ENCODE results near the gene PTGER1. TPM values are rescaled to one million over a fixed set of nuclear protein-coding genes. Genes with fewer than 3 reads are reported as not detected.

The PTGER1 gene
- total and polyA plus RNA-seq, 9 of the 15 experiments (the other 6 are each of a cell fraction or from before 2014, with no cell fraction given) = 0.06 to 0.36 (median 0.31) TPM; not detected in 5

GRCh38 chr19:14425696-14426138 is 49.4 kb downstream of the PTGER1 start (continued):
- TF ChIP-seq, protein P1, sequence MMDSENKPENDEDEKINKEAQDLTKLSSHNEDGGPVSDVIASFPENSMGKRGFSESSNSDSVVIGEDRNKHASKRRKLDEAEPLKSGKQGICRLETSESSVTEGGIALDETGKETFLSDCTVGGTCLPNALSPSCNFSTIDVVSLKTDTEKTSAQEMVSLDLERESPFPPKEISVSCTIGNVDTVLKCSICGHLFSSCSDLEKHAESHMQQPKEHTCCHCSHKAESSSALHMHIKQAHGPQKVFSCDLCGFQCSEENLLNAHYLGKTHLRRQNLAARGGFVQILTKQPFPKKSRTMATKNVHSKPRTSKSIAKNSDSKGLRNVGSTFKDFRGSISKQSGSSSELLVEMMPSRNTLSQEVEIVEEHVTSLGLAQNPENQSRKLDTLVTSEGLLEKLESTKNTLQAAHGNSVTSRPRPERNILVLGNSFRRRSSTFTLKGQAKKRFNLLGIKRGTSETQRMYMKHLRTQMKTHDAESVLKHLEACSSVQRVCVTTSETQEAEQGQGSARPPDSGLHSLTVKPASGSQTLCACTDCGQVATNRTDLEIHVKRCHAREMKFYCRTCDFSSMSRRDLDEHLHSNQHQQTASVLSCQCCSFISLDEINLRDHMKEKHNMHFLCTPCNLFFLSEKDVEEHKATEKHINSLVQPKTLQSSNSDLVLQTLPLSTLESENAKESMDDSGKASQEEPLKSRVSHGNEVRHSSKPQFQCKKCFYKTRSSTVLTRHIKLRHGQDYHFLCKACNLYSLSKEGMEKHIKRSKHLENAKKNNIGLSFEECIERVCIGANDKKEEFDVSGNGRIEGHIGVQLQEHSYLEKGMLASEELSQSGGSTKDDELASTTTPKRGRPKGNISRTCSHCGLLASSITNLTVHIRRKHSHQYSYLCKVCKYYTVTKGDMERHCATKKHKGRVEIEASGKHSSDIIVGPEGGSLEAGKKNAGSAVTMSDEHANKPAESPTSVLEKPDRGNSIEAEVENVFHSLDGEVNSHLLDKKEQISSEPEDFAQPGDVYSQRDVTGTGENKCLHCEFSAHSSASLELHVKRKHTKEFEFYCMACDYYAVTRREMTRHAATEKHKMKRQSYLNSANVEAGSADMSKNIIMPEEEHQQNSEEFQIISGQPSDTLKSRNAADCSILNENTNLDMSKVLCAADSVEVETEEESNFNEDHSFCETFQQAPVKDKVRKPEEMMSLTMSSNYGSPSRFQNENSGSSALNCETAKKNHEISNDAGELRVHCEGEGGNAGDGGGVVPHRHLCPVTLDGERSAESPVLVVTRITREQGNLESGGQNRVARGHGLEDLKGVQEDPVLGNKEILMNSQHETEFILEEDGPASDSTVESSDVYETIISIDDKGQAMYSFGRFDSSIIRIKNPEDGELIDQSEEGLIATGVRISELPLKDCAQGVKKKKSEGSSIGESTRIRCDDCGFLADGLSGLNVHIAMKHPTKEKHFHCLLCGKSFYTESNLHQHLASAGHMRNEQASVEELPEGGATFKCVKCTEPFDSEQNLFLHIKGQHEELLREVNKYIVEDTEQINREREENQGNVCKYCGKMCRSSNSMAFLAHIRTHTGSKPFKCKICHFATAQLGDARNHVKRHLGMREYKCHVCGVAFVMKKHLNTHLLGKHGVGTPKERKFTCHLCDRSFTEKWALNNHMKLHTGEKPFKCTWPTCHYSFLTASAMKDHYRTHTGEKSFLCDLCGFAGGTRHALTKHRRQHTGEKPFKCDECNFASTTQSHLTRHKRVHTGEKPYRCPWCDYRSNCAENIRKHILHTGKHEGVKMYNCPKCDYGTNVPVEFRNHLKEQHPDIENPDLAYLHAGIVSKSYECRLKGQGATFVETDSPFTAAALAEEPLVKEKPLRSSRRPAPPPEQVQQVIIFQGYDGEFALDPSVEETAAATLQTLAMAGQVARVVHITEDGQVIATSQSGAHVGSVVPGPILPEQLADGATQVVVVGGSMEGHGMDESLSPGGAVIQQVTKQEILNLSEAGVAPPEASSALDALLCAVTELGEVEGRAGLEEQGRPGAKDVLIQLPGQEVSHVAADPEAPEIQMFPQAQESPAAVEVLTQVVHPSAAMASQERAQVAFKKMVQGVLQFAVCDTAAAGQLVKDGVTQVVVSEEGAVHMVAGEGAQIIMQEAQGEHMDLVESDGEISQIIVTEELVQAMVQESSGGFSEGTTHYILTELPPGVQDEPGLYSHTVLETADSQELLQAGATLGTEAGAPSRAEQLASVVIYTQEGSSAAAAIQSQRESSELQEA (IDR thresholded peaks at IDR 0.05; ENCODE audit: low read depth) = no peak
- TF ChIP-seq, protein P2, sequence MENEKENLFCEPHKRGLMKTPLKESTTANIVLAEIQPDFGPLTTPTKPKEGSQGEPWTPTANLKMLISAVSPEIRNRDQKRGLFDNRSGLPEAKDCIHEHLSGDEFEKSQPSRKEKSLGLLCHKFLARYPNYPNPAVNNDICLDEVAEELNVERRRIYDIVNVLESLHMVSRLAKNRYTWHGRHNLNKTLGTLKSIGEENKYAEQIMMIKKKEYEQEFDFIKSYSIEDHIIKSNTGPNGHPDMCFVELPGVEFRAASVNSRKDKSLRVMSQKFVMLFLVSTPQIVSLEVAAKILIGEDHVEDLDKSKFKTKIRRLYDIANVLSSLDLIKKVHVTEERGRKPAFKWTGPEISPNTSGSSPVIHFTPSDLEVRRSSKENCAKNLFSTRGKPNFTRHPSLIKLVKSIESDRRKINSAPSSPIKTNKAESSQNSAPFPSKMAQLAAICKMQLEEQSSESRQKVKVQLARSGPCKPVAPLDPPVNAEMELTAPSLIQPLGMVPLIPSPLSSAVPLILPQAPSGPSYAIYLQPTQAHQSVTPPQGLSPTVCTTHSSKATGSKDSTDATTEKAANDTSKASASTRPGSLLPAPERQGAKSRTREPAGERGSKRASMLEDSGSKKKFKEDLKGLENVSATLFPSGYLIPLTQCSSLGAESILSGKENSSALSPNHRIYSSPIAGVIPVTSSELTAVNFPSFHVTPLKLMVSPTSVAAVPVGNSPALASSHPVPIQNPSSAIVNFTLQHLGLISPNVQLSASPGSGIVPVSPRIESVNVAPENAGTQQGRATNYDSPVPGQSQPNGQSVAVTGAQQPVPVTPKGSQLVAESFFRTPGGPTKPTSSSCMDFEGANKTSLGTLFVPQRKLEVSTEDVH (IDR thresholded peaks at IDR 0.05; ENCODE audit: low read depth, partially characterized antibody) = no peak
- TF ChIP-seq TCF3 (CRISPR knock-in tag; IDR thresholded peaks at IDR 0.05) = peak; percentile 71
- TF ChIP-seq LEF1 (IDR thresholded peaks at IDR 0.05) = no peak
- TF ChIP-seq GATAD2A (IDR thresholded peaks at IDR 0.05) = no peak
- no peak for TF ChIP-seq ZNF699 (CRISPR knock-in tag; IDR thresholded peaks at IDR 0.05; ENCODE audit: insufficient replicate concordance)
- TF ChIP-seq, protein P3, sequence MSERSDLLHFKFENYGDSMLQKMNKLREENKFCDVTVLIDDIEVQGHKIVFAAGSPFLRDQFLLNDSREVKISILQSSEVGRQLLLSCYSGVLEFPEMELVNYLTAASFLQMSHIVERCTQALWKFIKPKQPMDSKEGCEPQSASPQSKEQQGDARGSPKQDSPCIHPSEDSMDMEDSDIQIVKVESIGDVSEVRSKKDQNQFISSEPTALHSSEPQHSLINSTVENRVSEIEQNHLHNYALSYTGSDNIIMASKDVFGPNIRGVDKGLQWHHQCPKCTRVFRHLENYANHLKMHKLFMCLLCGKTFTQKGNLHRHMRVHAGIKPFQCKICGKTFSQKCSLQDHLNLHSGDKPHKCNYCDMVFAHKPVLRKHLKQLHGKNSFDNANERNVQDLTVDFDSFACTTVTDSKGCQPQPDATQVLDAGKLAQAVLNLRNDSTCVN (CRISPR knock-in tag; IDR thresholded peaks at IDR 0.05) = no peak
- no peak for TF ChIP-seq ZNF311 (CRISPR knock-in tag; IDR thresholded peaks at IDR 0.05)
- no peak for TF ChIP-seq CEBPB (tag; IDR thresholded peaks at IDR 0.05)
- no peak for TF ChIP-seq POLR2B (IDR thresholded peaks at IDR 0.05; ENCODE audit: low read depth, partially characterized antibody)
- no peak for TF ChIP-seq ATF1 (CRISPR knock-in tag; IDR thresholded peaks at IDR 0.05)
- TF ChIP-seq ATF1 (tag; IDR thresholded peaks at IDR 0.05) = peak; percentile 71
- TF ChIP-seq TCF15 (CRISPR knock-in tag; IDR thresholded peaks at IDR 0.05) = no peak
- TF ChIP-seq ZNF57 (CRISPR knock-in tag; IDR thresholded peaks at IDR 0.05) = no peak
- no peak for TF ChIP-seq SRSF1 (IDR thresholded peaks at IDR 0.05; ENCODE audit: low read depth, low read length)
- no peak for TF ChIP-seq ARID3B (CRISPR knock-in tag; IDR thresholded peaks at IDR 0.05; ENCODE audit: borderline replicate concordance)
